RWPE1 (cell line): ENCODE results near the gene CRNKL1.

ENCODE experiments used
- CTCF ChIA-PET: fragments of 350-600 bp; sonication (Branson Sonifier 250); formaldehyde crosslinking; extraction: SDS; loops from one replicate; lab custom pipeline; 2021; lab: Yijun Ruan, JAX
- POLR2A ChIA-PET: fragments of 400-600 bp; formaldehyde crosslinking; extraction: SDS; loops from one replicate; lab custom pipeline; 2020; ENCODE audit warnings: antibody characterized with exemption; ENCODE audit not compliant: low non-redundant PET; lab: Yijun Ruan, JAX
- DNase-seq: peaks from one replicate; pipeline ENCODE4 v3.0.0; 2012; ENCODE audit warnings: low spot score
- H3K27ac ChIP-seq: fragments of 450-650 bp; 2 replicates; pipeline ENCODE4 v1.5.1; 2017
- TF ChIP-seq, protein P1 (sequence below): fragments of 450-650 bp; conservative IDR thresholded peaks from 2 replicates; pipeline ENCODE4 v1.5.1; 2017; ENCODE audit warnings: low read depth, mild to moderate bottlenecking

CRNKL1 gene

GRCh38 chr20:20052074-20052970 is at the start of gene CRNKL1, which contains the start of gene CFAP61:
TSS of gene CRNKL1 (minus strand) at chr20:20052466. CDS start at chr20:20052342, 124 bp downstream.
TSS of gene CFAP61 (plus strand) at chr20:20052532. CDS start at chr20:20056654, 4,122 bp downstream.
- POLR2A ChIA-PET: no interaction called here
- H3K27ac ChIP-seq: peak within 1 kb of the TSS; percentile 83

DNA sequence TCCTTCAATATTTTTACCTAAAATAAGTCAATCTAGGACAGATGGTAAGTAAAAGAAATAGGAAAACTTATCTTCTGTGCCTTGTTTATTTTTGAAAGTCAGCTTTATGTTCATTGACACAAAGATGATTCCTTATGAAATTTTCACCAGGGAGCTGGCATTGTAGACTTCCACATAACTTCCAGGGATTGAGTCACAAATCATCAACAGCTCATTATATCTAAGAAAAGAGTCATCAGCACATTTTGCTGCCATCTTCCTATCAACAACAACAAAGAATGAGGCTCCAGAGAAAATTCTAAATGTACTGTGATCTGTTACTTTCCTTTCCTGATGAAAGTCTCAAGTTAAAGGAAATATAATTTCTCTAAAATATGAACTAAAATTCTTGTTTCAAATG is 48.6 kb upstream of the CRNKL1 start:
- no peak overlapping the region for H3K27ac ChIP-seq
- CTCF ChIA-PET: no interaction called here
- POLR2A ChIA-PET: no interaction called here
- TF ChIP-seq, protein P1, sequence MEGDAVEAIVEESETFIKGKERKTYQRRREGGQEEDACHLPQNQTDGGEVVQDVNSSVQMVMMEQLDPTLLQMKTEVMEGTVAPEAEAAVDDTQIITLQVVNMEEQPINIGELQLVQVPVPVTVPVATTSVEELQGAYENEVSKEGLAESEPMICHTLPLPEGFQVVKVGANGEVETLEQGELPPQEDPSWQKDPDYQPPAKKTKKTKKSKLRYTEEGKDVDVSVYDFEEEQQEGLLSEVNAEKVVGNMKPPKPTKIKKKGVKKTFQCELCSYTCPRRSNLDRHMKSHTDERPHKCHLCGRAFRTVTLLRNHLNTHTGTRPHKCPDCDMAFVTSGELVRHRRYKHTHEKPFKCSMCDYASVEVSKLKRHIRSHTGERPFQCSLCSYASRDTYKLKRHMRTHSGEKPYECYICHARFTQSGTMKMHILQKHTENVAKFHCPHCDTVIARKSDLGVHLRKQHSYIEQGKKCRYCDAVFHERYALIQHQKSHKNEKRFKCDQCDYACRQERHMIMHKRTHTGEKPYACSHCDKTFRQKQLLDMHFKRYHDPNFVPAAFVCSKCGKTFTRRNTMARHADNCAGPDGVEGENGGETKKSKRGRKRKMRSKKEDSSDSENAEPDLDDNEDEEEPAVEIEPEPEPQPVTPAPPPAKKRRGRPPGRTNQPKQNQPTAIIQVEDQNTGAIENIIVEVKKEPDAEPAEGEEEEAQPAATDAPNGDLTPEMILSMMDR: no peak
- no peak for DNase-seq

More at GRCh38 chr20:20052074-20052970, at the start of gene CRNKL1, which contains the start of gene CFAP61:
- DNase-seq: peak; percentile 98
- TF ChIP-seq, protein P1: no peak
- CTCF ChIA-PET: interaction anchor here (0.5 to 1.1 kb wide), 5 partner anchors 12 to 280 kb away, joined by 3 to 7 read pairs (median 4); no protein-coding TSS in a partner anchor

- ChIA-PET POLR2A (no interaction called here), CTCF (interaction anchor here (0.6 kb wide), 1 partner anchor 12 kb away, joined by 3 read pairs; no protein-coding TSS in a partner anchor)
- no peak overlapping the region for H3K27ac ChIP-seq
- DNase-seq: no peak
- TF ChIP-seq, protein P1: no peak
These were observed 44.2 kb upstream of the CRNKL1 start for GRCh38 chr20:20096421-20096820.

DNA sequence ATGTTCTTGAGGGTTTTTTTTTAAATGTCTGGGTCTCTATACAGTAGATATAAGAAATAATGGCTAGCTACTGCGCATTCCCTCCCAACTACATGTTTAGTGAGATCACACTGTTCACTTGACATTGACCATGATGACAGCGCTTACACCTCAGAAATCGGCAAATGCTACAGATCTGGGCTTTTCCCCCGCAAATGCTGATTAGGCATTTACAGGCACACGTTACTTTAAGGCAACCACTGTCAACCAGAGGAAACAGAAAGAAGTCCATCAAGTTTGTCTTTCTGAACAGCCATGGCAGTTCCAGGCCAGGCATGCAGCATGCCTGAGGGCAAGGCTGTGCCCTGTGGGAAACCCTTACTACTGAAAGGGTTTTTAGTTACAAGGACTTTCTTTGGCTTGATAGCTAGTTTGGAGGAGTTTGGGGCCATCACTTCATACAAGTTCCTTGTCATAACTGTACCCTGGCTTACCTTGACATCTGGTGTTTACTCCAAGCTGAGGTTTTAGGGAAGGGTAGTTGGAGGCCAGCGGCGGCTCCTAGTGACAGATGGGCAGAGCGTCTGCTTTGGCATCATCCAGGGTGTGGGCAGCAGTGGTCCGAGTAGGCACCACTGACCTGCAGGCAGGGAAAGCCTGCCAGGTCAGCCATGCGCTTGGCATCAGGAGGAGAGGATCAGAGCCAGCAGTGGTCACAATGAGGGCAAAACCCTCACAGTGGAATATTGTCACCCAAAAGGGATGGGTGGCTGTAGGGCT is 43.0 kb upstream of the CRNKL1 start:
- no peak overlapping the region for H3K27ac ChIP-seq
- CTCF ChIA-PET: no interaction called here
- POLR2A ChIA-PET: no interaction called here
- DNase-seq: no peak
- TF ChIP-seq, protein P1: no peak

DNA sequence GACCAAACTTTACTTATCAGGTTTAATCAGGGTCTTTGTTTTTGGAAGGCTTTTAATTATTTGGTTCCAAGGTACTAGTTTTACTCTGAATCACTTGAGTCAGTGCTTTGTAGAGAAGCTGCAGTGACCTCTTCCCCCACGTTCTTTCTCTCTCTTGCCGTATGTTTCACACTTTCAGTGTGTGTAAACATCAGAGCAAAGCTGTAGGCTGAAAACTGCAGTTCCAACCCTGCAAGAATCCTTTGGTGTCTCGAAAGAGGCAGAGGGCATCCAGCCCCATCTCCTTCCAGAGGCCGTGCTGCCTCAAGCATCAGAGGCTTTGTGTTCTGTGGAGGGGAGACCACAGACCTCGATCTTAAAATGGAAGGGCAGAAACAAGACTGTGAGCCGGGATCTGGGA is 42.1 kb upstream of the CRNKL1 start:
- POLR2A ChIA-PET: no interaction called here

DNA sequence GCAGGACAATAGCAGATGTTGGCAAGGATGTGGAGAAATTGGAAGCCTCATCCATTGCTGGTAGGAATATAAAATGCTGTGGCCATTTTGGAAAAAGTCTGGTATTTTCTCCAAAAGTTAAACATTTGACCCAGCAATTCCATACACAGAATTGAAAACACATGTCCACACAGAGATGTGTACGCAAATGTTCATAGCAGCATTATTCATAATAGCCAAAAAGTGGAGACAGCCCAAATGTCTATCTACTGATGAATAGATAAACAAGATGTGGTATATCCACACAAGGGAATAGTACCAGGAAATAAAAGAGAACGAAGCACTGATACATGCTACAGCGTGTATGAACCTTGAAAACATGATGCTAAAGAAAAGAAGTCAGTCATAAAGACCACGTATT is 40.6 kb upstream of the CRNKL1 start:
- ChIA-PET POLR2A (no interaction called here), CTCF (no interaction called here)
- H3K27ac ChIP-seq: no peak overlapping the region
- TF ChIP-seq, protein P1: no peak
- no peak for DNase-seq

More for the DNA sequence above, 42.1 kb upstream of the CRNKL1 start:
- CTCF ChIA-PET: no interaction called here
- DNase-seq: no peak
- no peak overlapping the region for H3K27ac ChIP-seq
- TF ChIP-seq, protein P1: no peak
